A549 (cell line): Measurements from ENCODE around the gene NCAPD3.

Source experiments
- CTCF ChIP-seq: fragments of >200 bp; sonication (Bioruptor Twin); formaldehyde crosslinking; IDR thresholded peaks from 3 replicates; pipeline ENCODE4 v1.5.1; 2016
- EP300 ChIP-seq, 2 experiments: fragments of >200 bp; sonication (Bioruptor Twin); formaldehyde crosslinking; IDR thresholded peaks; 2 replicates in 1 of 2; 3 replicates in 1 of 2; pipeline ENCODE4 v1.6.1; 2016 to 2017
- REST ChIP-seq: fragments of 200-600 bp; sonication (generic); IDR thresholded peaks from 2 replicates; pipeline ENCODE4 v1.6.1; 2016; ENCODE audit warnings: antibody characterized with exemption, mild to moderate bottlenecking, moderate library complexity

GRCh38 chr11:134261626-134262488, 38.1 kb upstream of the NCAPD3 start:
- TF ChIP-seq CTCF (peak; percentile 42), EP300 (IDR thresholded peaks at IDR 0.05) (no peak), REST (no peak)
